Endothelial cell of umbilical vein (primary cell): ENCODE measurements around the gene OPRD1. TPM values are rescaled to one million over a fixed set of nuclear protein-coding genes. Genes with fewer than 3 reads are reported as not detected.
"Not testable (repeated sequence)": the region's sequence is repeated elsewhere in the genome, so short reads cannot be mapped to it uniquely, and the experiment has no call there.

Experiments
- BruUV-seq: library from RNA; stranded (reverse); fragments of 400-500 nt; replicated peaks from 2 replicates; lab custom pipeline; 2021; lab: Mats Ljungman, UMichigan
- CTCF ChIA-PET: fragments of 300-600, 350-600 bp; sonication (Branson Sonifier 250); formaldehyde crosslinking; loops from one replicate; lab custom pipeline; 2021; ENCODE audit warnings: antibody characterized with exemption, inconsistent platforms; lab: Charles Lee
- POLR2A ChIA-PET: fragments of 300-600, 350-600 bp; sonication (Branson Sonifier 250); formaldehyde crosslinking; loops from one replicate; lab custom pipeline; 2021; ENCODE audit warnings: antibody characterized with exemption, inconsistent platforms; lab: Charles Lee
- DNase-seq: peaks from one replicate; pipeline ENCODE4 v3.0.0-alpha.2; 2011; ENCODE audit warnings: low read depth, low spot score
- FAIRE-seq: peaks from 2 replicates; lab custom pipeline; 2011; peaks lifted over from hg19 to GRCh38; lab: Jason Lieb, UNC
- H2AFZ ChIP-seq: 2 replicates; pipeline ENCODE4 v1.6.0; 2012; ENCODE audit warnings: low read depth, low read length, control low read depth, inconsistent platforms
- H3K27ac ChIP-seq: 2 replicates; pipeline ENCODE4 v1.5.1; 2011; ENCODE audit warnings: low read depth, mild to moderate bottlenecking, control low read depth, low read length, moderate library complexity; ENCODE audit not compliant: insufficient read depth
- H3K27me3 ChIP-seq, 2 experiments: 2 replicates each; pipeline versions ENCODE4 v1.6.0 to v1.6.1; 2011; ENCODE audit warnings: low read length in 2 of 2, mixed read lengths in 1 of 2; ENCODE audit not compliant: control insufficient read depth in 2 of 2, insufficient read depth in 2 of 2
- H3K36me3 ChIP-seq, 2 experiments: 2 replicates in 1 of 2; 3 replicates in 1 of 2; pipeline ENCODE4 v1.5.1; 2011; ENCODE audit warnings: low read length in 2 of 2, mild to moderate bottlenecking in 1 of 2, moderate library complexity in 1 of 2; ENCODE audit not compliant: control insufficient read depth in 2 of 2, insufficient read depth in 2 of 2; ENCODE audit errors: extremely low read depth in 1 of 2
- H3K4me1 ChIP-seq: 3 replicates; pipeline ENCODE4 v1.5.1; 2011; ENCODE audit warnings: mild to moderate bottlenecking, low read length; ENCODE audit not compliant: control insufficient read depth, insufficient read depth; ENCODE audit errors: extremely low read depth
- H3K4me2 ChIP-seq: 2 replicates; pipeline ENCODE4 v1.6.1; 2011; ENCODE audit warnings: low read length, control low read depth, mixed read lengths; ENCODE audit not compliant: insufficient read depth
- H3K4me3 ChIP-seq, 3 experiments: fragments of 200-600 bp in 1 of 3; sonication (generic), shearing (Covaris generic) in 1 of 3; replicated peaks in 1 of 3; 2 replicates each; pipeline ENCODE4 v1.5.1; 2011 to 2016; ENCODE audit warnings: control low read depth in 3 of 3, low read length in 3 of 3, mild to moderate bottlenecking in 2 of 3, inconsistent platforms in 1 of 3, low read depth in 1 of 3, moderate library complexity in 1 of 3; ENCODE audit not compliant: insufficient read depth in 1 of 3
- H3K79me2 ChIP-seq: 2 replicates; pipeline ENCODE4 v1.6.0; 2012; ENCODE audit warnings: low read length, inconsistent platforms; ENCODE audit not compliant: control insufficient read depth, insufficient read depth
- H3K9ac ChIP-seq: replicated peaks from 2 replicates; pipeline ENCODE3; 2011; ENCODE audit warnings: low read length, control low read depth; ENCODE audit not compliant: insufficient read depth; ENCODE audit errors: extremely low read depth
- H3K9me1 ChIP-seq: replicated peaks from 3 replicates; pipeline ENCODE4 v1.6.0; 2011; ENCODE audit warnings: mild to moderate bottlenecking, low read length; ENCODE audit not compliant: control insufficient read depth, insufficient read depth; ENCODE audit errors: extremely low read depth
- H3K9me3 ChIP-seq: replicated peaks from 2 replicates; pipeline ENCODE4 v1.5.1; 2012; ENCODE audit warnings: low read length, inconsistent platforms; ENCODE audit not compliant: control insufficient read depth, insufficient read depth
- H4K20me1 ChIP-seq: replicated peaks from 2 replicates; pipeline ENCODE3; 2011; ENCODE audit warnings: mild to moderate bottlenecking, low read length; ENCODE audit not compliant: control insufficient read depth, insufficient read depth; ENCODE audit errors: extremely low read depth
- EZH2 ChIP-seq: IDR thresholded peaks from 2 replicates; pipeline ENCODE4 v1.6.1; 2012; ENCODE audit warnings: borderline replicate concordance, low read depth, mild to moderate bottlenecking, moderate library complexity, low read length, inconsistent platforms; ENCODE audit not compliant: severe bottlenecking
- FOS ChIP-seq: IDR thresholded peaks from 2 replicates; pipeline ENCODE4 v1.6.1; 2011; ENCODE audit warnings: mild to moderate bottlenecking, low read length, moderate library complexity, borderline replicate concordance; ENCODE audit not compliant: insufficient read depth
- GATA2 ChIP-seq: IDR thresholded peaks from 2 replicates; pipeline ENCODE4 v1.7.0; 2011; ENCODE audit warnings: low read depth, mild to moderate bottlenecking, moderate library complexity, mixed read lengths, low read length; ENCODE audit not compliant: insufficient read length, insufficient read depth
- JUN ChIP-seq: IDR thresholded peaks from 2 replicates; pipeline ENCODE4 v1.6.1; 2011; ENCODE audit warnings: borderline replicate concordance, low read depth; ENCODE audit not compliant: insufficient read length, insufficient read depth
- MYC ChIP-seq: IDR thresholded peaks from one replicate; pipeline ENCODE4 v1.6.1; 2011; ENCODE audit warnings: mild to moderate bottlenecking, low read depth, low read length
- POLR2A ChIP-seq: IDR thresholded peaks from 2 replicates; pipeline ENCODE4 v1.6.1; 2012; ENCODE audit warnings: low read depth, mild to moderate bottlenecking, control low read depth, low read length
- POLR2AphosphoS5 ChIP-seq: IDR thresholded peaks from 2 replicates; pipeline ENCODE4 v1.6.1; 2012; ENCODE audit warnings: low read depth, mild to moderate bottlenecking, control low read depth, low read length, moderate library complexity; ENCODE audit not compliant: insufficient read depth
- dilution Hi-C: fragments of 300-500 bp; cut with MboI; formaldehyde crosslinking; loops from one replicate; pipeline ENCODE4 v1.15.0; 2019; ENCODE audit warnings: low sequenced_read_pairs; ENCODE audit not compliant: extremely low pct_ligation_motif_present
- intact Hi-C: fragments of 100-400 bp; cut with micrococcal nuclease; formaldehyde crosslinking; loops from one replicate; pipeline ENCODE4 v1.10.0; 2022
- polyA plus RNA-seq, 4 experiments: library from polyadenylated mRNA; depleted of rRNA in 3 of 4; stranded (reverse) in 3 of 4; unstranded in 1 of 4; fragments of >200 nt; gene quantifications; 2 replicates each; pipeline versions ENCODE4 v1.2.1 to v1.2.3, GENCODE V29; 2011 to 2012; ENCODE audit warnings: missing spikeins in 1 of 4
- total RNA-seq: library from RNA; stranded (reverse); gene quantifications from 2 replicates; pipeline ENCODE4 v1.2.3, GENCODE V29; 2021
- TF ChIP-seq, protein P1 (sequence below), 2 donors: IDR thresholded peaks; 1 replicate in 1 of 2; 2 replicates in 1 of 2; pipeline ENCODE4 v1.5.1; 2011; ENCODE audit warnings: low read length in 2 of 2, mild to moderate bottlenecking in 2 of 2, moderate library complexity in 2 of 2, control low read depth in 1 of 2, inconsistent platforms in 1 of 2, low read depth in 1 of 2; ENCODE audit not compliant: insufficient read depth in 1 of 2; ENCODE audit errors: extremely low read depth in 1 of 2
- TF ChIP-seq, protein P2 (sequence below): IDR thresholded peaks from 2 replicates; pipeline ENCODE4 v1.6.1; 2011; ENCODE audit not compliant: insufficient read depth, insufficient read length

OPRD1 gene
- total and polyA plus RNA-seq, 2 donors (not counting 3 experiments of a cell fraction or from before 2014, with no cell fraction given) = not detected

DNA sequence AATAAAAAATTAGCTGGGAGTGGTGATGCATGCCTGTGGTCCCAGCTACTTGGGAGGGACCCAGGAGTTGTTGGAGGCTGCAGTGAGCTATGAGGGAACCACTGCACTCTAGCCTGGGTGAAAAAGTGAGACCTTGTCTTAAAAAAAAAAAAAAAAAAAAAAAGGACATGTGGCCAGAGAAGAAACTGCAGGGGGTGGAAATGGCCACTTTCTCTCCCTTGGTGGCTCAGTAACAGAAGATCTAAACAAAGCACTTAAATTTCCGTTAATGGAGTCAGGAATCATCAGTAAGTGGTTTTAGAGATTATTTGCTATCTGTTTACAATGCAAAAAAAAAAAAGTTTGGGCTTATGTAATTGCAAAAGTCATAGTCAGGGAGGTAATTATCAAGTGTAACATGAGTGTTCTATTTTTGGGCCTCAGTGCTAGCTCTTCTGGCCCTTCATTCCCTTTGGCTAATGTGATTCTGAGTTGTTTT, 19.3 kb upstream of the OPRD1 start:
- Histone ChIP-seq H3K79me2 (no peaks in the 10 kb centered on the region), H3K4me1 (no peaks in the 10 kb centered on the region), H3K9me3 (no peaks in the 10 kb centered on the region), H3K9ac (no peak overlapping the region), H3K4me2 (no peak overlapping the region), H3K36me3 (no peaks in the 10 kb centered on the region), H2AFZ (no peak overlapping the region), H3K9me1 (no peaks in the 10 kb centered on the region), H3K27me3 (peaks cover 2 to 4% of the 10 kb centered on the region in 2 experiments), H4K20me1 (no peaks in the 10 kb centered on the region), H3K4me3 (no peak overlapping the region), H3K27ac (no peak overlapping the region)
- ChIA-PET POLR2A (no interaction called here), CTCF (interaction anchor here (0.6 to 1.3 kb wide), 2 partner anchors 84 to 1689 kb away, joined by 3 to 5 read pairs; no protein-coding TSS in a partner anchor)
- dilution Hi-C loops (no loop called here), intact Hi-C loops (no loop called here)
- no peak for TF ChIP-seq POLR2A
- no peak for TF ChIP-seq FOS
- TF ChIP-seq JUN = no peak
- TF ChIP-seq, protein P1, sequence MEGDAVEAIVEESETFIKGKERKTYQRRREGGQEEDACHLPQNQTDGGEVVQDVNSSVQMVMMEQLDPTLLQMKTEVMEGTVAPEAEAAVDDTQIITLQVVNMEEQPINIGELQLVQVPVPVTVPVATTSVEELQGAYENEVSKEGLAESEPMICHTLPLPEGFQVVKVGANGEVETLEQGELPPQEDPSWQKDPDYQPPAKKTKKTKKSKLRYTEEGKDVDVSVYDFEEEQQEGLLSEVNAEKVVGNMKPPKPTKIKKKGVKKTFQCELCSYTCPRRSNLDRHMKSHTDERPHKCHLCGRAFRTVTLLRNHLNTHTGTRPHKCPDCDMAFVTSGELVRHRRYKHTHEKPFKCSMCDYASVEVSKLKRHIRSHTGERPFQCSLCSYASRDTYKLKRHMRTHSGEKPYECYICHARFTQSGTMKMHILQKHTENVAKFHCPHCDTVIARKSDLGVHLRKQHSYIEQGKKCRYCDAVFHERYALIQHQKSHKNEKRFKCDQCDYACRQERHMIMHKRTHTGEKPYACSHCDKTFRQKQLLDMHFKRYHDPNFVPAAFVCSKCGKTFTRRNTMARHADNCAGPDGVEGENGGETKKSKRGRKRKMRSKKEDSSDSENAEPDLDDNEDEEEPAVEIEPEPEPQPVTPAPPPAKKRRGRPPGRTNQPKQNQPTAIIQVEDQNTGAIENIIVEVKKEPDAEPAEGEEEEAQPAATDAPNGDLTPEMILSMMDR (IDR thresholded peaks at IDR 0.05; ENCODE audit: extremely low read depth in 1 of 2, insufficient read depth in 1 of 2, low read depth in 1 of 2, low read length in 2 of 2) = no peak
- TF ChIP-seq POLR2AphosphoS5 = no peak
- no peak for TF ChIP-seq EZH2
- TF ChIP-seq MYC = no peak
- TF ChIP-seq, protein P2, sequence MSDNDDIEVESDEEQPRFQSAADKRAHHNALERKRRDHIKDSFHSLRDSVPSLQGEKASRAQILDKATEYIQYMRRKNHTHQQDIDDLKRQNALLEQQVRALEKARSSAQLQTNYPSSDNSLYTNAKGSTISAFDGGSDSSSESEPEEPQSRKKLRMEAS = no peak
- TF ChIP-seq GATA2 = no peak
- FAIRE-seq = no peak
- no TSS peak for BruUV-seq
- DNase-seq = no peak

DNA sequence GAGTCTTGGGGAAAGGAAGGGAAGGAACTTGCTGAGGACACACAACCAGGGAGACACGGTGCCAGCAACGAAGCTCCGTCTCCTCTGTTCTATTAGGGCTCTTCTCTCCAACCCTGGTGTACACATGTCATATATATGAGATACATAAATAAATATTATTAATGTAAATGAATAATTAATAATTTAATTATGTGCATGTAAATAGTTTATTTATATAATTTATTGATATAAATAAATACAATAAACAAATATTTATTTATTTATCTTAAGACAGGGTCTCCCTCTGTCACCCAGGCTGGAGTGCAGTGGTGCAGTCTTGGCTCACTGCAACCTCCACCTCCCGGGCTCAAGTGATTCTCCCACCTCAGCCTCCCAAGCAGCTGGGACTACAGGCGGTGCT, 17.4 kb upstream of the OPRD1 start:
- H3K4me3 ChIP-seq, H3K4me2 ChIP-seq, dilution Hi-C loops, H3K27me3 ChIP-seq, H3K9ac ChIP-seq, FAIRE-seq, H2AFZ ChIP-seq, H3K9me3 ChIP-seq, H4K20me1 ChIP-seq, H3K4me1 ChIP-seq, BruUV-seq, H3K36me3 ChIP-seq, POLR2A ChIA-PET, H3K79me2 ChIP-seq, intact Hi-C loops, H3K9me1 ChIP-seq, DNase-seq, H3K27ac ChIP-seq: not testable (repeated sequence)
- CTCF ChIA-PET = interaction anchor here (1.1 to 1.7 kb wide), 3 partner anchors 10 to 76 kb away, joined by 3 to 10 read pairs (median 3); no protein-coding TSS in a partner anchor
